H1 (cell line): ENCODE data around the gene GPX8. TPM values are rescaled to one million over a fixed set of nuclear protein-coding genes. Genes with fewer than 3 reads are reported as not detected.

Experiments used
- CTCF ChIA-PET: fragments of 300-600 bp; sonication (Branson Sonifier 250); formaldehyde crosslinking; loops from one replicate; lab custom pipeline; 2021; ENCODE audit not compliant: partially characterized antibody; lab: Charles Lee
- POLR2A ChIA-PET: fragments of 300-600 bp; sonication (Branson Sonifier 250); formaldehyde crosslinking; loops from one replicate; lab custom pipeline; 2021; ENCODE audit warnings: inconsistent platforms; ENCODE audit not compliant: partially characterized antibody; lab: Charles Lee
- DNase-seq, 2 experiments: peaks; one replicate each; pipeline versions ENCODE4 v3.0.0 to v3.0.0-alpha.2; 2010 to 2022; ENCODE audit warnings: low spot score in 2 of 2, low read depth in 1 of 2, mixed read lengths in 1 of 2
- FAIRE-seq: peaks from 2 replicates; lab custom pipeline; 2011; peaks lifted over from hg19 to GRCh38; lab: Jason Lieb, UNC
- H2AFZ ChIP-seq: 2 replicates; pipeline ENCODE4 v1.8.1; 2012; ENCODE audit warnings: low read length, inconsistent platforms
- H2AK5ac ChIP-seq: 2 replicates; pipeline ENCODE4 v1.6.1; 2013; ENCODE audit warnings: low read depth, low read length
- H2BK120ac ChIP-seq: replicated peaks from 2 replicates; pipeline ENCODE3; 2013; ENCODE audit warnings: low read depth, low read length, inconsistent platforms
- H2BK12ac ChIP-seq: 2 replicates; pipeline ENCODE4 v1.6.1; 2013; ENCODE audit warnings: low read depth, low read length
- H2BK15ac ChIP-seq: 2 replicates; pipeline ENCODE4 v1.6.1; 2013; ENCODE audit warnings: low read length
- H2BK20ac ChIP-seq: 2 replicates; pipeline ENCODE4 v1.6.1; 2013; ENCODE audit warnings: low read length
- H2BK5ac ChIP-seq: 2 replicates; pipeline ENCODE4 v1.6.1; 2013; ENCODE audit warnings: low read depth, low read length
- H3K14ac ChIP-seq: 2 replicates; pipeline ENCODE4 v1.6.1; 2013; ENCODE audit warnings: inconsistent platforms; ENCODE audit not compliant: insufficient read length
- H3K18ac ChIP-seq: 2 replicates; pipeline ENCODE4 v1.6.1; 2013; ENCODE audit warnings: low read length; ENCODE audit errors: extremely low read depth
- H3K23ac ChIP-seq: 2 replicates; pipeline ENCODE4 v1.6.1; 2013; ENCODE audit warnings: inconsistent platforms; ENCODE audit not compliant: insufficient read length
- H3K23me2 ChIP-seq: 2 replicates; pipeline ENCODE4 v1.6.1; 2013; ENCODE audit warnings: low read depth, low read length
- H3K27ac ChIP-seq: 2 replicates; pipeline ENCODE4 v1.6.1; 2011; ENCODE audit warnings: low read depth, low read length, inconsistent platforms
- H3K27me3 ChIP-seq, 4 experiments: replicated peaks in 1 of 4; 1 replicate in 1 of 4; 2 replicates in 3 of 4; pipeline versions ENCODE4 v1.6.1 to v1.8.1; 2011 to 2013; ENCODE audit warnings: low read length in 3 of 4, mild to moderate bottlenecking in 3 of 4, inconsistent platforms in 2 of 4, mixed read lengths in 2 of 4, moderate library complexity in 1 of 4; ENCODE audit not compliant: control insufficient read depth in 3 of 4, insufficient read depth in 3 of 4; ENCODE audit errors: extremely low read depth in 1 of 4
- H3K36me3 ChIP-seq, 4 experiments: 2 replicates each; pipeline versions ENCODE4 v1.6.1 to v1.8.1; 2011 to 2013; ENCODE audit warnings: mild to moderate bottlenecking in 4 of 4, low read length in 3 of 4, moderate library complexity in 2 of 4, control low read depth in 1 of 4, inconsistent platforms in 1 of 4; ENCODE audit not compliant: insufficient read depth in 4 of 4, control insufficient read depth in 2 of 4
- H3K4ac ChIP-seq: replicated peaks from 2 replicates; pipeline ENCODE3; 2013; ENCODE audit warnings: low read length, low read depth, mixed read lengths, inconsistent platforms; ENCODE audit not compliant: insufficient read length
- H3K4me1 ChIP-seq, 4 experiments: replicated peaks in 1 of 4; 1 replicate in 1 of 4; 2 replicates in 3 of 4; pipeline versions ENCODE4 v1.6.1 to v1.8.1; 2011 to 2013; ENCODE audit warnings: low read length in 3 of 4, inconsistent platforms in 2 of 4, mixed read lengths in 1 of 4; ENCODE audit not compliant: insufficient read depth in 4 of 4, control insufficient read depth in 3 of 4
- H3K4me2 ChIP-seq, 2 experiments: 2 replicates each; pipeline versions ENCODE4 v1.6.1 to v1.8.1; 2011 to 2013; ENCODE audit warnings: low read depth in 2 of 2, low read length in 2 of 2, control low read depth in 1 of 2, inconsistent platforms in 1 of 2, mild to moderate bottlenecking in 1 of 2; ENCODE audit not compliant: insufficient read depth in 1 of 2
- H3K4me3 ChIP-seq, 4 experiments: fragments of 200-600, 300-600 bp in 1 of 4; sonication (generic), shearing (Covaris generic), sonication (Bioruptor Twin) in 1 of 4; 2 replicates each; pipeline versions ENCODE4 v1.5.1 to v1.8.1; 2011 to 2016; ENCODE audit warnings: low read length in 4 of 4, low read depth in 3 of 4, control low read depth in 2 of 4, inconsistent platforms in 2 of 4, mild to moderate bottlenecking in 2 of 4, mixed read lengths in 1 of 4, moderate library complexity in 1 of 4; ENCODE audit not compliant: insufficient read depth in 2 of 4; ENCODE audit errors: extremely low read depth in 1 of 4
- H3K56ac ChIP-seq: replicated peaks from 2 replicates; pipeline ENCODE3; 2013; ENCODE audit warnings: low read depth, mild to moderate bottlenecking, mixed read lengths, low read length, inconsistent platforms; ENCODE audit not compliant: insufficient read length
- H3K79me1 ChIP-seq: 2 replicates; pipeline ENCODE4 v1.6.1; 2013; ENCODE audit warnings: low read depth, low read length, control low read depth
- H3K79me2 ChIP-seq, 2 experiments: 2 replicates each; pipeline versions ENCODE4 v1.6.1 to v1.8.1; 2012 to 2013; ENCODE audit warnings: low read length in 2 of 2, mild to moderate bottlenecking in 2 of 2, inconsistent platforms in 1 of 2; ENCODE audit not compliant: insufficient read depth in 2 of 2, control insufficient read depth in 1 of 2
- H3K9ac ChIP-seq, 4 experiments: replicated peaks in 1 of 4; 1 replicate in 1 of 4; 2 replicates in 3 of 4; pipeline versions ENCODE4 v1.6.1 to v1.8.1; 2011 to 2013; ENCODE audit warnings: low read depth in 3 of 4, low read length in 3 of 4, control low read depth in 2 of 4, mild to moderate bottlenecking in 2 of 4, moderate library complexity in 2 of 4, inconsistent platforms in 1 of 4; ENCODE audit errors: extremely low read depth in 1 of 4
- H3K9me3 ChIP-seq, 2 experiments: 2 replicates each; pipeline versions ENCODE4 v1.6.1 to v1.8.1; 2012 to 2013; ENCODE audit warnings: mild to moderate bottlenecking in 2 of 2, moderate library complexity in 2 of 2, control low read depth in 1 of 2, inconsistent platforms in 1 of 2, low read depth in 1 of 2, low read length in 1 of 2, mixed read lengths in 1 of 2; ENCODE audit not compliant: insufficient read depth in 2 of 2
- H4K20me1 ChIP-seq, 2 experiments: replicated peaks in 1 of 2; 2 replicates each; pipeline versions ENCODE3 to v1.8.1; 2011 to 2013; ENCODE audit warnings: inconsistent platforms in 2 of 2, low read length in 2 of 2, mild to moderate bottlenecking in 1 of 2; ENCODE audit not compliant: insufficient read depth in 2 of 2, control insufficient read depth in 1 of 2
- H4K5ac ChIP-seq: 2 replicates; pipeline ENCODE4 v1.6.1; 2013; ENCODE audit warnings: low read length, low read depth, mixed read lengths, inconsistent platforms; ENCODE audit not compliant: insufficient read length
- H4K8ac ChIP-seq: 2 replicates; pipeline ENCODE4 v1.8.0; 2013; ENCODE audit warnings: mild to moderate bottlenecking, moderate library complexity, low read length, inconsistent platforms; ENCODE audit not compliant: insufficient read depth; ENCODE audit errors: extremely low read depth
- H4K91ac ChIP-seq: replicated peaks from 2 replicates; pipeline ENCODE3; 2013; ENCODE audit warnings: low read length, mixed read lengths, inconsistent platforms; ENCODE audit not compliant: insufficient read length
- KDM4A ChIP-seq: IDR thresholded peaks from one replicate; pipeline ENCODE4 v1.7.1; 2012; ENCODE audit warnings: low read depth, mild to moderate bottlenecking, moderate library complexity, low read length, inconsistent platforms; ENCODE audit not compliant: severe bottlenecking
- POU5F1 ChIP-seq: IDR thresholded peaks from 2 replicates; pipeline ENCODE4 v1.6.1; 2011; ENCODE audit warnings: low read depth, mild to moderate bottlenecking, low read length, moderate library complexity
- SIN3A ChIP-seq, 2 experiments: IDR thresholded peaks in 1 of 2; conservative IDR thresholded peaks in 1 of 2; 2 replicates each; pipeline ENCODE4 v1.6.1; 2011 to 2012; ENCODE audit warnings: low read length in 2 of 2, improper control_type of control experiment in 1 of 2, low read depth in 1 of 2, mild to moderate bottlenecking in 1 of 2
- SIX5 ChIP-seq: IDR thresholded peaks from 2 replicates; pipeline ENCODE4 v1.6.1; 2011; ENCODE audit warnings: mild to moderate bottlenecking, low read depth, low read length
- USF2 ChIP-seq: IDR thresholded peaks from 2 replicates; pipeline ENCODE4 v1.6.1; 2011; ENCODE audit warnings: low read length, improper control_type of control experiment
- WGBS, 2 experiments: shearing (Covaris generic) in 1 of 2; methylation state at CpG; one replicate each; pipeline versions ENCODE4 v1.1.6 to v1.1.7; 2013 to 2015; ENCODE audit warnings: low lambda C conversion rate in 2 of 2, mixed read lengths in 2 of 2, inconsistent platforms in 1 of 2, low coverage in 1 of 2, missing lambda C conversion rate in 1 of 2; ENCODE audit not compliant: insufficient replicate concordance in 2 of 2, insufficient coverage in 1 of 2, insufficient read length in 1 of 2; ENCODE audit errors: extremely low coverage in 1 of 2, missing lambda C conversion rate in 1 of 2; 5-methylcytosine and 5-hydroxymethylcytosine counted together
- long read RNA-seq, 2 experiments: library from RNA in 1 of 2; library from capped mRNA in 1 of 2; stranded (forward); transcript quantifications; one replicate each; pipeline ENCODE4 v2.0.0, GENCODE V29; 2021; ENCODE audit warnings: inconsistent platforms in 1 of 2
- polyA minus RNA-seq, 3 experiments: library from RNA; depleted of rRNA, polyadenylated mRNA; stranded (reverse); fragments of >200 nt; gene quantifications; 1 replicate in 2 of 3; 2 replicates in 1 of 3; pipeline ENCODE4 v1.2.3, GENCODE V29; 2011
- polyA plus RNA-seq, 7 experiments: library from polyadenylated mRNA; depleted of rRNA in 3 of 7; stranded (reverse) in 5 of 7; unstranded in 2 of 7; fragments of >200 nt in 5 of 7; fragments of 200-250 nt in 2 of 7; gene quantifications; 1 replicate in 5 of 7; 2 replicates in 1 of 7; 4 replicates in 1 of 7; pipeline versions ENCODE4 v1.2.1 to v1.2.3, GENCODE V29; 2011 to 2013; ENCODE audit warnings: missing spikeins in 2 of 7, mixed read lengths in 2 of 7
- total RNA-seq: library from RNA; stranded (reverse); fragmentation: NEBNext Ultra II Directional; extraction: Animal tissue kit (Norgen Biotek cat#: 25700); gene quantifications from 2 replicates; pipeline ENCODE4 v1.2.1, GENCODE V29; 2021

Gene GPX8, protein sequence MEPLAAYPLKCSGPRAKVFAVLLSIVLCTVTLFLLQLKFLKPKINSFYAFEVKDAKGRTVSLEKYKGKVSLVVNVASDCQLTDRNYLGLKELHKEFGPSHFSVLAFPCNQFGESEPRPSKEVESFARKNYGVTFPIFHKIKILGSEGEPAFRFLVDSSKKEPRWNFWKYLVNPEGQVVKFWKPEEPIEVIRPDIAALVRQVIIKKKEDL
- 55.5 and 60.4 TPM in 2 replicates for total RNA-seq
- polyA plus RNA-seq (2011; rRNA removed): 11.2 and 19.5 TPM in 2 replicates
- polyA plus RNA-seq (2011; cell fraction: cytosol; rRNA removed): 25.7 TPM
- polyA plus RNA-seq (2011; cell fraction: nucleus; rRNA removed): 10.0 TPM
- polyA plus RNA-seq (2012, experiment 1 of 2): 24.8 to 52.1 TPM (median 30.5 TPM) in 4 replicates
- polyA plus RNA-seq (2012, experiment 2 of 2): 3.3 TPM
- polyA plus RNA-seq (2013, experiment 1 of 2): 77.7 TPM
- polyA plus RNA-seq (2013, experiment 2 of 2): 93.7 TPM
- polyA minus RNA-seq (2011; rRNA and poly(A)+ RNA removed): 34.4 and 36.4 TPM in 2 replicates
- 14.2 TPM for polyA minus RNA-seq (2011; cell fraction: cytosol; rRNA and poly(A)+ RNA removed)
- polyA minus RNA-seq (2011; cell fraction: nucleus; rRNA and poly(A)+ RNA removed): 31.5 TPM
- long read RNA-seq, experiment 1, transcript GPX8-205 (4 exons, 3,422 nt): minor isoform, 6 of 81 reads
- long read RNA-seq, experiment 1, transcript GPX8-203 (3 exons, 1,411 nt): major isoform, 41 of 81 reads
- long read RNA-seq, experiment 1, partial matches to known transcripts: 16 of 81 reads
- long read RNA-seq, experiment 1, other reads (novel, unspliced or antisense): 15 of 81 reads
- long read RNA-seq, experiment 2, transcript GPX8-203 (3 exons, 1,411 nt): major isoform, 34 of 42 reads
- long read RNA-seq, experiment 2, partial matches to known transcripts: 1 of 42 reads
- long read RNA-seq, experiment 2, other reads (novel, unspliced or antisense): 2 of 42 reads

- peak within 1 kb of the TSS; percentile 58 to 64 for H3K4me2 ChIP-seq
- TF ChIP-seq SIN3A (conservative IDR thresholded peaks at IDR 0.05 in 1 of 2, IDR thresholded peaks at IDR 0.05 in 1 of 2; ENCODE audit: low read depth in 1 of 2, low read length in 2 of 2): 0 out of 4 replicates have a peak, but pooled peaks of 1 of the 2 experiments have one; percentile 56
- peak; percentile 28; the same call in 1 of the 2 replicates for TF ChIP-seq SIX5
- TF ChIP-seq KDM4A: no peak
- TF ChIP-seq USF2: no peak
- TF ChIP-seq POU5F1: no peak
Measured at GRCh38 chr5:55159763-55160492, at the start of gene GPX8. Gene GPX8, plus strand, starts transcription at chr5:55160171. Its CDS starts 22 bp downstream, at chr5:55160193.

More at GRCh38 chr5:55159763-55160492, at the start of gene GPX8:
- ChIA-PET CTCF (interaction anchor here (0.6 to 6.2 kb wide), 33 partner anchors 9 to 717 kb away, joined by 3 to 93 read pairs (median 5); no protein-coding TSS in a partner anchor), POLR2A (interaction anchor here (0.8 to 1.4 kb wide), 14 partner anchors 8 to 643 kb away, joined by 3 to 15 read pairs (median 4); partner anchors contain the start of gene ESM1)
- no peak for DNase-seq
- Histone ChIP-seq H2BK120ac (peak within 1 kb of the TSS; percentile 29), H3K27me3 (no peaks in the 10 kb centered on the region), H3K14ac (no peak within 1 kb of the TSS), H3K9me3 (no peaks in the 10 kb centered on the region), H3K4ac (no peak within 1 kb of the TSS), H3K4me3 (peak within 1 kb of the TSS; percentile 47 to 78 (median 76)), H2AFZ (peak within 1 kb of the TSS; percentile 58; the same call in 1 of the 2 replicates), H3K56ac (no peak within 1 kb of the TSS), H3K9ac (peak within 1 kb of the TSS; percentile 31 to 90 (median 78); a peak in 6 of 7 replicates), H4K5ac (peak within 1 kb of the TSS; percentile 98), H3K27ac (peak within 1 kb of the TSS; percentile 70), H3K36me3 (peaks cover 3 to 34% (median 11%) of the 10 kb centered on the region in 4 experiments; a peak in 7 of 8 replicates), H2BK15ac (no peak within 1 kb of the TSS), H2BK20ac (no peak within 1 kb of the TSS), H3K4me1 (no peaks in the 10 kb centered on the region), H4K8ac (0 out of 2 replicates have a peak within 1 kb of the TSS, but pooled peaks have one; percentile 14), H2BK12ac (no peak within 1 kb of the TSS), H3K79me2 (peaks cover 0 to 19% of the 10 kb centered on the region in 2 experiments; a peak in 2 of 4 replicates), H3K79me1 (no peaks in the 10 kb centered on the region), H4K91ac (no peak within 1 kb of the TSS), H4K20me1 (no peaks in the 10 kb centered on the region), H3K23me2 (no peaks in the 10 kb centered on the region), H2AK5ac (no peak within 1 kb of the TSS), H3K23ac (no peak within 1 kb of the TSS), H2BK5ac (no peak within 1 kb of the TSS), H3K18ac (peak within 1 kb of the TSS; percentile 55; the same call in 1 of the 2 replicates)
- WGBS, 2 experiments: 4% methylated on average over 10 of the region's 10 CpGs; no CpG with 5 or more reads in 1 of the 2 experiments
- peak; percentile 80 for FAIRE-seq
